HAP-1 (cell line): ENCODE data around the gene CTSW.
"Not testable (repeated sequence)": the region's sequence is repeated elsewhere in the genome, so short reads cannot be mapped to it uniquely, and the experiment has no call there.

Experiments used
- DNase-seq, 2 experiments: peaks; one replicate each; pipeline ENCODE4 v3.0.0-alpha.2; 2016 to 2020; ENCODE audit warnings: low spot score in 2 of 2
- H3K27me3 ChIP-seq: fragments of 250-450 bp; sonication (Bioruptor Pico); 2 replicates; pipeline ENCODE4 v1.5.1; 2020; ENCODE audit warnings: low read depth, mild to moderate bottlenecking, moderate library complexity
- H3K36me3 ChIP-seq: fragments of 250-450 bp; sonication (Bioruptor Pico); replicated peaks from 2 replicates; pipeline ENCODE4 v1.5.1; 2020; ENCODE audit warnings: mild to moderate bottlenecking
- H3K4me1 ChIP-seq: fragments of 250-450 bp; sonication (Bioruptor Pico); 2 replicates; pipeline ENCODE4 v1.5.1; 2020; ENCODE audit warnings: mild to moderate bottlenecking
- H3K4me3 ChIP-seq: fragments of 250-450 bp; sonication (Bioruptor Pico); 2 replicates; pipeline ENCODE4 v1.5.1; 2020; ENCODE audit warnings: mild to moderate bottlenecking, moderate library complexity
- H3K9me3 ChIP-seq: fragments of 250-450 bp; sonication (Bioruptor Pico); 2 replicates; pipeline ENCODE4 v1.5.1; 2020; ENCODE audit warnings: mild to moderate bottlenecking, moderate library complexity
- in situ Hi-C: fragments of 300-500 bp; cut with MboI; formaldehyde crosslinking; loops from 3 replicates; pipeline ENCODE4 v1.14.3; 2020; ENCODE audit warnings: low sequenced_read_pairs, inconsistent platforms, mixed read lengths

The CTSW gene

GRCh38 chr11:65890324-65891218, 10.9 kb downstream of the CTSW start, which contains the start of gene CCDC85B:
Gene CCDC85B, plus strand, starts transcription at chr11:65890673. Its CDS starts 111 bp downstream, at chr11:65890784.
- Histone ChIP-seq H3K27me3 (no peaks in the 10 kb centered on the region), H3K4me3 (peak within 1 kb of the TSS; percentile 77), H3K4me1 (peaks cover 27% of the 10 kb centered on the region), H3K9me3 (no peaks in the 10 kb centered on the region), H3K36me3 (peaks cover 41% of the 10 kb centered on the region)
- in situ Hi-C loops, result no loop called here
- peak; percentile 90 to 98 for DNase-seq

- Histone ChIP-seq H3K27me3 (no peaks in the 10 kb centered on the region), H3K4me1 (peaks cover 27% of the 10 kb centered on the region), H3K9me3 (no peaks in the 10 kb centered on the region), H3K4me3 (peak overlapping the region; percentile 77), H3K36me3 (peaks cover 40% of the 10 kb centered on the region)
- in situ Hi-C loops, result no loop called here
- peak; percentile 59 to 78 for DNase-seq
These were observed 11.8 kb downstream of the CTSW start for GRCh38 chr11:65891219-65892136.

GRCh38 chr11:65892137-65892540, 12.5 kb downstream of the CTSW start:
- in situ Hi-C loops, H3K27me3 ChIP-seq, H3K9me3 ChIP-seq: not testable (repeated sequence)
- Histone ChIP-seq H3K4me1 (peaks cover 27% of the 10 kb centered on the region), H3K4me3 (peak overlapping the region; percentile 77), H3K36me3 (peaks cover 39% of the 10 kb centered on the region)
- DNase-seq, result peak in 1 of 2 experiments; percentile 44

DNA sequence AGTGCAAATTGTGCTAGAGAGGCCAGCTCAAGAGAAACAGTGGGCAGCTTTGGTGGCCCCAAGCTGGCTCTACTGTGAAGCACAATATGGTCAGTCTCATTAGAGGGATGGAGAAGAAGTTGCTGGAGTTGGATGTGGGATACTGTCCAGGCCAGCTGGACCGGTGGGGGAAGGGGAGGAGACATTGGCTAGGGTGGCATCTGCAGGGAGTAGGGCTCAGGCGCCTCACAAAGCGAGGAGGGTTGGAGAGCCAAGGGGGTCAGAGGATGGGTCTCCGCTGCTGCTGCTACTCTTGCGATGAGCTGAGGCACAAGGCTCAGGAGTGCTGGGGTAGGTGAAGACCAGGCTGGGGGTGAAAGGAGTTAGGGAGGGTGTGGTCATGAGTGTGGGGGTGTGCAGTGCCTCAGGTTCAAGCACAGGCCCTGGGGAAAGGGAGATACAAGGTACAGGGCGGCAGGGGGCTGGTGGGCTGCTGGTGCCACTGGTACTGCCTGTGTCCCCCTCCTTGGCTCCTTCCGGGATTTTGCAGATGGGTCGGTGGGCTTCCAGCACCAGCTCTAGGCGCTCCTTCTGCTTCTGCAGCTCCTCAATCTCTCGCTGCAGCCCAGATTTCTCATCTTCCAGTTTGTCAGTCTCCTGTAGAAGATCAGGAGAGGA, 13.2 kb downstream of the CTSW start:
- DNase-seq, result no peak
- Histone ChIP-seq H3K9me3 (no peaks in the 10 kb centered on the region), H3K4me1 (peaks cover 23% of the 10 kb centered on the region), H3K27me3 (no peaks in the 10 kb centered on the region), H3K36me3 (peaks cover 39% of the 10 kb centered on the region), H3K4me3 (peak overlapping the region; percentile 77)
- in situ Hi-C loops, result no loop called here

DNA sequence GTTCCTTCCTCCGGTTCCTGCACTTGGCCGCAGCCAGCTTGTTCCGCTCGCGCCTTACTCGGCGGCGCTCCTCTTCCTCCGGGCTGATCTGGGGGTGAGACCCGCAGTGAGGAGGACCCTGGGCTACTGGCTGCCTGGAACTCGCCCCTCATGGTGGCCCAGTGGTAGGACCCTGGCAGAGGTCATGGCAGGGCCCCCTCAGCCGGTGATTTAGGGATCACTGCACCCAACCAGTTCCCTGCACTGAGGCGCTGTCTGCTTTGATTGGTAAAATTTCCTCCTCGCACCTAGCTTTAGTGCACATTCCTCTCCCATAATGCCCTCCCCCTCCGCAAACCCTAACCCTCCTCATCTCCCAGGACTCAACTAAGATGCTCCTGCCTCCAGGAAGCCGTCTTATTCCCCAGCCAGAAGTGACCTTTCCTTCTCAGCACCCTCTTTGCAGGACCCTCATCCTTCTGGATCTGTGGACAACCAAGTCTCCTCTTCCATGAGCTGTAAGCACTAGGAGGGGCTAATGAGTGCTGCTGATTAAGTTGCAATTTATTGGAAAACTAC, 14.5 kb downstream of the CTSW start:
- H3K9me3 ChIP-seq, result no peaks in the 10 kb centered on the region
- H3K4me1 ChIP-seq, result peaks cover 22% of the 10 kb centered on the region
- in situ Hi-C loops, result no loop called here
- DNase-seq, result no peak
- H3K4me3 ChIP-seq, result no peak overlapping the region
- no peaks in the 10 kb centered on the region for H3K27me3 ChIP-seq
- peaks cover 39% of the 10 kb centered on the region for H3K36me3 ChIP-seq

DNA sequence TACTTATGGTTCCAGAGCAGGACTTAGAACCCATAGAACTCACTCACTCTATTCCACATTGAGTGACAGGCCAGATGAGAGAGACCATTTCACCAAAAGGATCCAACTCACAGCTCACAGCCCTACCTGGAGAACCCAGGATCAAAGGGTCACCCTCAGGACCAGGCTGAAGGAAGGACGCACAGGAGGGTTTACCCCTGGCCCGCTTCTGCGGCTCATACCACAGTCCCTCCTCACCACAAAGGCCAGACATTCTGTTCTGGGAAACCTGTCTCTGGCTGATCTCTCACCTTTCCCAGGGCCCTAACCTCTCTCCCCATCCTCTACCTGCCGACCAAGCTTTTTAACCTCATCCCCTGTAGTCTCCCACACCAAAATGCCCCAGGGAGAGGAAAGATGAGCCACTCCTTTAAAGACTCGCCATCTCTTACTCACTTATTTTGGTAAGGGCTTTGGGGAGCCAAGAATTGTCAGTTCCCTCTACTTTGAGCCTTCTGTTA, 15.9 kb downstream of the CTSW start:
- no peaks in the 10 kb centered on the region for H3K9me3 ChIP-seq
- peaks cover 11% of the 10 kb centered on the region for H3K4me1 ChIP-seq
- in situ Hi-C loops, result no loop called here
- no peak overlapping the region for H3K4me3 ChIP-seq
- H3K36me3 ChIP-seq, result peaks cover 39% of the 10 kb centered on the region
- H3K27me3 ChIP-seq, result no peaks in the 10 kb centered on the region
- DNase-seq, result no peak

DNA sequence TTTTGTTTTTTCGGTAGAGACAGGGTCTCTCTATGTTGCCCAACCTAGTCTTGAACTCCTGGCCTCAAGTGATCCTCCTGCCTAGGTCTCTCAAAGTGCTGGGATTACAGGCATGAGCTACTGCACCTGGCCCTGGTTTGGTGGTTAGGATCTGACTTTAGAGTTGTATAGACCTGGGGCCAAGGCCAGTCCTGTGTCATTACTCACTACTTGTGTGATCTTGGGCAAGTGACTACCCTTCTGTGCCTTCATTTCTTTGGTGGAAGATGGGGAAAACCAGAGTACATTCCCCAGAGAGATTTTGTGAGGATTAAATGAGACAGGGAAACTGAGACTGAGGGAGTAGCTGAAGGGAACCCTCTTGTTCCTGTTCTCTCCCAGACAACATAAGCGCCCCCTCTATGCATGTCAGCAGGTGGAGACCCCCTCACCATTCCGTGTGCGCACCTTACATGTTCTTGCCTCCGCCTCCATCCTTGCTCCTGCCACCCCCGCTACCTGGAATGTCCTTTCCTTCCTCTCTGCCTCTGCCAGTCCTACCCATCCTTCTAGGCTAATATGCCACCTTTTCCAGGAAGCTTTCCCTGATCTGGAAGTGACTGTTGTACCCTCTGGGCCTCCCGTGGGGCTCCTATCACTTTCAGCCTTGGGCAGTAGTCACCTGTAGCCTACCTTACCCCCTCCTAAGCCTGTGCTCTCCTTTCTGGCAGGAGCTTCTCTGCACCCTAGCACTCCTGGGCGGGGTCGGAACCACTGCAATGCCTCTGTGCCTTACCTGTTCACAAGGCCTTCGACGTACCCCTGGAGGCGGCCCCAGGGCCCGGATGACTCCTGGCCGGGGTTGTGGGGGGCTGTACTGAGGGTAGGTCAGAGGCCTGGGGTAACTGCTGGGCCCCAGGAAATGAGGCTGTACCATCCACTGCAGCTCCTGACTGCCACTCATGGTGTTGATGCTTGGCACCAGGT, 16.7 kb downstream of the CTSW start:
- in situ Hi-C loops, result no loop called here
- no peaks in the 10 kb centered on the region for H3K9me3 ChIP-seq
- no peak overlapping the region for H3K4me3 ChIP-seq
- H3K4me1 ChIP-seq, result peaks cover 15% of the 10 kb centered on the region
- H3K36me3 ChIP-seq, result peaks cover 31% of the 10 kb centered on the region
- H3K27me3 ChIP-seq, result no peaks in the 10 kb centered on the region
- DNase-seq, result no peak

GRCh38 chr11:65897020-65897471, 17.4 kb downstream of the CTSW start:
- Histone ChIP-seq H3K36me3 (peaks cover 24% of the 10 kb centered on the region), H3K9me3 (no peaks in the 10 kb centered on the region), H3K4me3 (no peak overlapping the region), H3K4me1 (peaks cover 12% of the 10 kb centered on the region), H3K27me3 (no peaks in the 10 kb centered on the region)
- in situ Hi-C loops, result no loop called here
- no peak for DNase-seq

GRCh38 chr11:65898656-65899355, 19.2 kb downstream of the CTSW start:
- H3K27me3 ChIP-seq, result no peaks in the 10 kb centered on the region
- peak overlapping the region; percentile 75 for H3K4me3 ChIP-seq
- H3K4me1 ChIP-seq, result peaks cover 10% of the 10 kb centered on the region
- in situ Hi-C loops, result no loop called here
- DNase-seq, result no peak
- no peaks in the 10 kb centered on the region for H3K9me3 ChIP-seq
- H3K36me3 ChIP-seq, result peaks cover 14% of the 10 kb centered on the region

GRCh38 chr11:65899356-65900124, 19.9 kb downstream of the CTSW start:
- Histone ChIP-seq H3K27me3 (no peaks in the 10 kb centered on the region), H3K9me3 (no peaks in the 10 kb centered on the region), H3K4me1 (peaks cover 10% of the 10 kb centered on the region), H3K36me3 (peaks cover 14% of the 10 kb centered on the region), H3K4me3 (peak overlapping the region; percentile 75)
- peak in 1 of 2 experiments; percentile 72 for DNase-seq
- in situ Hi-C loops, result no loop called here

DNA sequence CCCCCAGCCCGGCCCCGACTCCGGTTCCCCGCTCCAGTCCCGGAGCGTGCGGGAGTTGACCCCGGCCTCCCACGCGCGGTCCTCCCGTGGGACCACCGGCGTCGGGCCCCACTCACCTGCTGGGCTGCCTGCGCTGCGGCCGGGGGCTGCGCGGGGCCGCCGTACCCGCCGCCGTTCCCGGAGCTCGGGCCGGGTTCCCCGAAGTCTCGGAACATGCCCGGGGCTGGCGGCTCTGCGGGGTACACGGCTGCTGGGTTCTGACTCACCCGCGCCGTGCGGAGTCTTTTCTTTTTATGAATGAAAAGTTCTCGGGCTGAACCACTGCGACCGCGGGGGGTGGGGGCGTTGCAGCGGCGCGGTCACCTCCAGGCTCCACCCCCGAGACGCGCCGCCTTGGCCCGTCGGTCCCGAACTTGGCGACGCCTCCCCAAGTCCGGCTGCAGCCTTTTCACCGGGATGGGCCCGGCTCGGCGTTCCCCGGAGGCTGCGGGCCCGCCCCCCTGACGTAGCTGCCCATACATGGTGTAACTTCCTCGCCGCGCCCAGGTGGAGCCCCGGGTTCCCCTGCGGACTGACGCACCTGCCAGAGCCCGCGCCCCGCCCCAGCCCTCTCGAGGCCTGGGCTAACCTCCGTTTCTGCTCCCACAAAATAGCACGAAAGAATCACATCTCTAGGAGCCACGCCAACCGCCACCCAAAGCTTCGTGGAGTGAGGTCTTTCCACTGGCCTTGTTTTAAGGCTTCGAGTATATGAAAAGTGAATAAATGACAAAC, 20.7 kb downstream of the CTSW start, which contains the start of gene FOSL1:
TSS of gene FOSL1 (minus strand) at position 264 of the 774 bp plus-strand sequence. CDS start at position 215, 49 bp downstream.
- H3K27me3 ChIP-seq, result no peaks in the 10 kb centered on the region

More for the DNA sequence above, 20.7 kb downstream of the CTSW start, which contains the start of gene FOSL1:
- H3K4me3 ChIP-seq, result peak within 1 kb of the TSS; percentile 75
- in situ Hi-C loops, result no loop called here
- no peaks in the 10 kb centered on the region for H3K9me3 ChIP-seq
- DNase-seq, result peak; percentile 85 to 95
- H3K4me1 ChIP-seq, result peaks cover 10% of the 10 kb centered on the region
- peaks cover 13% of the 10 kb centered on the region for H3K36me3 ChIP-seq
